Measurements from ENCODE around the gene KIF13A.

KIF13A gene

DNA sequence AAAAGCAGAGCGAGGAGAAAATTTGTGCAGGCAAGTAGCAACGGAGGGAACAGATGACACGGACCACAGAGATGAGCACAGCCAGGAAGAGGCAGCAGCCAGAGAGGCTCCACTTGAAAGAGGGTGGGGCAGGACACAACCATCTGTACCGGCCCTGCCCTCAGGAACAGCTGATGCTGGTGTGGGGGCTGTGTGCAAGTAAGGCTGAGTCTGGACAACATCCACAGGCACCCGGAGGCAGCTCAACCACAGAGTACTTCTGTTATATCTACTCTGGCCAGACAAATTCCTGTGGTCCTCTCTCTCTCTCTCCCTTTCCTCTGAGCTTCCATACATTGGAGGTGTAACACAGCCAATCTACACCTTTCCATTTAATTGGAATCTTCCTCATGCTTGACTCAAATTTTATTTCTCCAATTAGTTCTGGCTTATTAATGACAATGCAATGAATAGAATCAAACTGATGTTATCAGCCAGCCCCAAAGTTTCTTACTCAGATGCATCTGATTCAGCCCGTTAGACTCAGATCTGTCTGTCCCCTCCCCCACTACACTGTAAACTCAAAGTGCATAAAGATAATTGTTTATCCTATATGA lies 24.9 kb downstream of the KIF13A start:
- no peaks in the 10 kb centered on the region for H3K79me2 ChIP-seq (ENCODE audit: insufficient read depth, low read depth)
- H3K4me3 ChIP-seq (IDR thresholded peaks at IDR 0.05; ENCODE audit: insufficient read depth, low read depth, low read length) = no peak overlapping the region
- H4K20me1 ChIP-seq (ENCODE audit: insufficient read depth) = no peaks in the 10 kb centered on the region
- H3K9ac ChIP-seq = no peak overlapping the region
- H3K27ac ChIP-seq = no peak overlapping the region
- H3K27me3 ChIP-seq (ENCODE audit: insufficient read depth, low read depth) = no peaks in the 10 kb centered on the region
- peaks cover 19% of the 10 kb centered on the region for H3K4me1 ChIP-seq (ENCODE audit: low read depth, poor library complexity, severe bottlenecking)
- TF ChIP-seq, protein P1, sequence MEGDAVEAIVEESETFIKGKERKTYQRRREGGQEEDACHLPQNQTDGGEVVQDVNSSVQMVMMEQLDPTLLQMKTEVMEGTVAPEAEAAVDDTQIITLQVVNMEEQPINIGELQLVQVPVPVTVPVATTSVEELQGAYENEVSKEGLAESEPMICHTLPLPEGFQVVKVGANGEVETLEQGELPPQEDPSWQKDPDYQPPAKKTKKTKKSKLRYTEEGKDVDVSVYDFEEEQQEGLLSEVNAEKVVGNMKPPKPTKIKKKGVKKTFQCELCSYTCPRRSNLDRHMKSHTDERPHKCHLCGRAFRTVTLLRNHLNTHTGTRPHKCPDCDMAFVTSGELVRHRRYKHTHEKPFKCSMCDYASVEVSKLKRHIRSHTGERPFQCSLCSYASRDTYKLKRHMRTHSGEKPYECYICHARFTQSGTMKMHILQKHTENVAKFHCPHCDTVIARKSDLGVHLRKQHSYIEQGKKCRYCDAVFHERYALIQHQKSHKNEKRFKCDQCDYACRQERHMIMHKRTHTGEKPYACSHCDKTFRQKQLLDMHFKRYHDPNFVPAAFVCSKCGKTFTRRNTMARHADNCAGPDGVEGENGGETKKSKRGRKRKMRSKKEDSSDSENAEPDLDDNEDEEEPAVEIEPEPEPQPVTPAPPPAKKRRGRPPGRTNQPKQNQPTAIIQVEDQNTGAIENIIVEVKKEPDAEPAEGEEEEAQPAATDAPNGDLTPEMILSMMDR (conservative IDR thresholded peaks at IDR 0.05; ENCODE audit: low read depth, low read length) = no peak
- no peak overlapping the region for H2AFZ ChIP-seq (ENCODE audit: low read depth)
- no peaks in the 10 kb centered on the region for H3K36me3 ChIP-seq (ENCODE audit: insufficient read depth)
- H3K4me2 ChIP-seq = no peak overlapping the region

DNA sequence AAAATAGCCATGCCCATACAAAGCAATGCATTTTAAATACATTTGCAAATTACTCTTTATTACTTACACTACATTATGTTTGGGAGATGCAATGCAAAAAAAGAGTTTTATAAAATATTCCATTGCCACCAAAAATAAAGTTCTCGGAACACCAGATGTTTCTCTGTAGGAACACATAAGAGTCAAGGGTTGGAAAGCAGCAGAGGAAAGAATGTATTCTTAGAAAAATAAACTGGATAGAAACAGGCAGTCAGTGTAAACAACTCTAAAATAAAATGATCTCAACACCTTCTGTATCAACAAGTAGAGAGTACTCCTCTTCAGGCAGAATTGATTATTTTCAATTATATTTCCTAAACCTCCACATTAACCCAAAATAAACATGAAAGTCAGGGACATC lies 28.1 kb downstream of the KIF13A start:
- H4K20me1 ChIP-seq (ENCODE audit: insufficient read depth) = no peaks in the 10 kb centered on the region
- no peaks in the 10 kb centered on the region for H3K36me3 ChIP-seq (ENCODE audit: insufficient read depth)
- H3K27ac ChIP-seq = no peak overlapping the region
- H3K4me2 ChIP-seq = no peak overlapping the region
- TF ChIP-seq, protein P1 (conservative IDR thresholded peaks at IDR 0.05; ENCODE audit: low read depth, low read length) = no peak
- no peaks in the 10 kb centered on the region for H3K79me2 ChIP-seq (ENCODE audit: insufficient read depth, low read depth)
- no peak overlapping the region for H3K9ac ChIP-seq
- H2AFZ ChIP-seq (ENCODE audit: low read depth) = no peak overlapping the region
- H3K4me3 ChIP-seq (IDR thresholded peaks at IDR 0.05; ENCODE audit: insufficient read depth, low read depth, low read length) = no peak overlapping the region
- H3K27me3 ChIP-seq (ENCODE audit: insufficient read depth, low read depth) = no peaks in the 10 kb centered on the region
- H3K4me1 ChIP-seq (ENCODE audit: low read depth, poor library complexity, severe bottlenecking) = peaks cover 17% of the 10 kb centered on the region

DNA sequence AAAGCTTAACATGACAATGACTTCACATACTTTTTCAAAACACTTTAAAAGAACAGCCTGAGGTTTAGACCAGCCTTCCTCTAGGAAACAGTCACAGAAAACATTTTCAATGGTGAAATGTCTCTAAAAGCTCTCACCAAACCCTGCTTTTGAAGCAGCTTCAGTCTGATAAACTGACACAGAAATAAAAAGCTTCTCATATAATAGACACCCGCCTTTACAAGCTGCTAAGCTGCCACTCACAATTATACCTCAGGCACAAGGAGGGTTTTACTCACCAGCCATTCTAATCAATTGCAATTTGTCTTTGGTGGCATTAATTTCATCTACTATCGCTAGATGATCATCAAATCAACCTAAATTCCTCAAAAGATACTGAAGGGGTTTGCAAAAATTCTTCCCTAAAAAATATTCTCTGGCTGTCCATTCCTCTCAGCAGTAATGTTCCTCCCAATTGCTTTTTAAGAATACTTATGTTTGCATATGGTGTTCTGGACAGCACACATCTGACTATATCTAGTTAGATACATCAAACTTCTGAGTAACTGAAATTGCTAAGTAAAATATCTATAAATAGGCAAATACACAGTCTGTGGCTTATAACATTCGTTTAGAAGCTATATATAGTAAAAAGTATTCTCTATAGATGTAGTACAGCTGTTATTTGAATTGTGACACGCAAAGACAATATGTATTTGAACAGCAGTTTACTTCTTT lies 29.4 kb downstream of the KIF13A start:
- Histone ChIP-seq H3K79me2 (ENCODE audit: insufficient read depth, low read depth) (no peaks in the 10 kb centered on the region), H4K20me1 (ENCODE audit: insufficient read depth) (no peaks in the 10 kb centered on the region), H3K4me2 (no peak overlapping the region), H3K27ac (no peak overlapping the region), H3K27me3 (ENCODE audit: insufficient read depth, low read depth) (no peaks in the 10 kb centered on the region), H2AFZ (ENCODE audit: low read depth) (no peak overlapping the region), H3K36me3 (ENCODE audit: insufficient read depth) (no peaks in the 10 kb centered on the region), H3K9ac (no peak overlapping the region), H3K4me1 (ENCODE audit: low read depth, poor library complexity, severe bottlenecking) (peaks cover 14% of the 10 kb centered on the region), H3K4me3 (IDR thresholded peaks at IDR 0.05; ENCODE audit: insufficient read depth, low read depth, low read length) (no peak overlapping the region)
- TF ChIP-seq, protein P1 (conservative IDR thresholded peaks at IDR 0.05; ENCODE audit: low read depth, low read length) = no peak

DNA sequence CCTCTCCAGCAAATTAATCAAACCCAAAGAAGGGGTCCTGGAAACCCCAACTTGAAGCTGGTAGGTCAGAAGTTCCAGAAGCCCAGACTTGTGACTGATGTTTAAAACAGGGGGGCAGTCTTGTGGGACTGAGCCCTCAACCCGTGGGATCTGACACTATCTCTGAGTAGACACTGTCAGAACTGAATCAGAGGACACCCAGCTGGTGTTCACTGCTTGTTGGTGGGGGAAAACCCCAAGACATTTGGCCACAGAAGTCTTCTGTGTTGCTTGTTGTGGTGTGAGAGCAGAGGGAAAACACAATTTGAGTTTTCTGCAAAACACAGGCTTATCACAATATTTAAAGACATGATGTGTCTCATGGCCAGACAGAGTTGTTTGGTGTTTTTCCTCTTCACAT lies 29.9 kb downstream of the KIF13A start:
- Histone ChIP-seq H3K36me3 (ENCODE audit: insufficient read depth) (no peaks in the 10 kb centered on the region), H3K4me2 (no peak overlapping the region), H3K9ac (no peak overlapping the region), H3K4me1 (ENCODE audit: low read depth, poor library complexity, severe bottlenecking) (peaks cover 14% of the 10 kb centered on the region), H3K27ac (no peak overlapping the region), H2AFZ (ENCODE audit: low read depth) (no peak overlapping the region), H4K20me1 (ENCODE audit: insufficient read depth) (no peaks in the 10 kb centered on the region), H3K4me3 (IDR thresholded peaks at IDR 0.05; ENCODE audit: insufficient read depth, low read depth, low read length) (no peak overlapping the region), H3K79me2 (ENCODE audit: insufficient read depth, low read depth) (no peaks in the 10 kb centered on the region), H3K27me3 (ENCODE audit: insufficient read depth, low read depth) (no peaks in the 10 kb centered on the region)
- TF ChIP-seq, protein P1 (conservative IDR thresholded peaks at IDR 0.05; ENCODE audit: low read depth, low read length) = no peak

Measured in KMS-11 (cell line).